Sigmoid colon (tissue), 4 donors: ENCODE data around the gene THOC2.

Source experiments
- CTCF ChIP-seq, 4 experiments: fragments of 450-650 bp in 3 of 4; fragments of 200-600 bp in 1 of 4; IDR thresholded peaks; one replicate each; pipeline ENCODE4 v1.5.1; 2016 to 2019; ENCODE audit warnings: antibody characterized with exemption in 4 of 4, mild to moderate bottlenecking in 3 of 4, moderate library complexity in 2 of 4
- POLR2A ChIP-seq, 2 donors: fragments of 450-650 bp; IDR thresholded peaks; one replicate each; pipeline ENCODE4 v1.6.1; 2016; ENCODE audit warnings: antibody characterized with exemption in 2 of 2, mild to moderate bottlenecking in 2 of 2, moderate library complexity in 2 of 2
- POLR2AphosphoS5 ChIP-seq, 4 donors: sonication (generic); formaldehyde crosslinking; IDR thresholded peaks; one replicate each; pipeline ENCODE4 v1.6.1; 2017; ENCODE audit warnings: antibody characterized with exemption in 4 of 4

- no peak for TF ChIP-seq POLR2A (IDR thresholded peaks at IDR 0.05)
- no peak for TF ChIP-seq CTCF (IDR thresholded peaks at IDR 0.05)
- no peak for TF ChIP-seq POLR2AphosphoS5 (IDR thresholded peaks at IDR 0.05)
Observed at GRCh38 chrX:123695242-123695641, 37.6 kb downstream of the THOC2 start.
